ENCODE measurements around the gene SUDS3.

- TF ChIP-seq POLR2A (IDR thresholded peaks at IDR 0.05): no peak
- TF ChIP-seq, protein P1, sequence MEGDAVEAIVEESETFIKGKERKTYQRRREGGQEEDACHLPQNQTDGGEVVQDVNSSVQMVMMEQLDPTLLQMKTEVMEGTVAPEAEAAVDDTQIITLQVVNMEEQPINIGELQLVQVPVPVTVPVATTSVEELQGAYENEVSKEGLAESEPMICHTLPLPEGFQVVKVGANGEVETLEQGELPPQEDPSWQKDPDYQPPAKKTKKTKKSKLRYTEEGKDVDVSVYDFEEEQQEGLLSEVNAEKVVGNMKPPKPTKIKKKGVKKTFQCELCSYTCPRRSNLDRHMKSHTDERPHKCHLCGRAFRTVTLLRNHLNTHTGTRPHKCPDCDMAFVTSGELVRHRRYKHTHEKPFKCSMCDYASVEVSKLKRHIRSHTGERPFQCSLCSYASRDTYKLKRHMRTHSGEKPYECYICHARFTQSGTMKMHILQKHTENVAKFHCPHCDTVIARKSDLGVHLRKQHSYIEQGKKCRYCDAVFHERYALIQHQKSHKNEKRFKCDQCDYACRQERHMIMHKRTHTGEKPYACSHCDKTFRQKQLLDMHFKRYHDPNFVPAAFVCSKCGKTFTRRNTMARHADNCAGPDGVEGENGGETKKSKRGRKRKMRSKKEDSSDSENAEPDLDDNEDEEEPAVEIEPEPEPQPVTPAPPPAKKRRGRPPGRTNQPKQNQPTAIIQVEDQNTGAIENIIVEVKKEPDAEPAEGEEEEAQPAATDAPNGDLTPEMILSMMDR (IDR thresholded peaks at IDR 0.05): no peak
Measured at GRCh38 chr12:118448341-118448740, 72.0 kb downstream of the SUDS3 start.

Measured in sigmoid colon (tissue), 3 donors.